HFF-Myc (cell line): ENCODE results near the gene KNSTRN.

Experiments
- DNase-seq: peaks from one replicate; pipeline ENCODE4 v3.0.0-alpha.2; 2011; ENCODE audit warnings: low read depth; ENCODE audit errors: extremely low read depth
- H3K4me3 ChIP-seq: replicated peaks from 2 replicates; pipeline ENCODE4 v1.5.1; 2011; ENCODE audit warnings: low read depth, mild to moderate bottlenecking, control low read depth, low read length
- TF ChIP-seq, protein P1 (sequence below): IDR thresholded peaks from 2 replicates; pipeline ENCODE4 v1.5.1; 2012; ENCODE audit warnings: mild to moderate bottlenecking, low read depth, low read length, control low read depth; ENCODE audit errors: missing control alignments

KNSTRN gene

GRCh38 chr15:40354408-40355171 is 27.9 kb upstream of the KNSTRN start:
- TF ChIP-seq, protein P1, sequence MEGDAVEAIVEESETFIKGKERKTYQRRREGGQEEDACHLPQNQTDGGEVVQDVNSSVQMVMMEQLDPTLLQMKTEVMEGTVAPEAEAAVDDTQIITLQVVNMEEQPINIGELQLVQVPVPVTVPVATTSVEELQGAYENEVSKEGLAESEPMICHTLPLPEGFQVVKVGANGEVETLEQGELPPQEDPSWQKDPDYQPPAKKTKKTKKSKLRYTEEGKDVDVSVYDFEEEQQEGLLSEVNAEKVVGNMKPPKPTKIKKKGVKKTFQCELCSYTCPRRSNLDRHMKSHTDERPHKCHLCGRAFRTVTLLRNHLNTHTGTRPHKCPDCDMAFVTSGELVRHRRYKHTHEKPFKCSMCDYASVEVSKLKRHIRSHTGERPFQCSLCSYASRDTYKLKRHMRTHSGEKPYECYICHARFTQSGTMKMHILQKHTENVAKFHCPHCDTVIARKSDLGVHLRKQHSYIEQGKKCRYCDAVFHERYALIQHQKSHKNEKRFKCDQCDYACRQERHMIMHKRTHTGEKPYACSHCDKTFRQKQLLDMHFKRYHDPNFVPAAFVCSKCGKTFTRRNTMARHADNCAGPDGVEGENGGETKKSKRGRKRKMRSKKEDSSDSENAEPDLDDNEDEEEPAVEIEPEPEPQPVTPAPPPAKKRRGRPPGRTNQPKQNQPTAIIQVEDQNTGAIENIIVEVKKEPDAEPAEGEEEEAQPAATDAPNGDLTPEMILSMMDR = peak; percentile 62
- H3K4me3 ChIP-seq = no peak overlapping the region
- DNase-seq = no peak

- no peak for DNase-seq
- TF ChIP-seq, protein P1 = no peak
- H3K4me3 ChIP-seq = no peak overlapping the region
Measured at GRCh38 chr15:40355976-40356585, 26.4 kb upstream of the KNSTRN start.

DNA sequence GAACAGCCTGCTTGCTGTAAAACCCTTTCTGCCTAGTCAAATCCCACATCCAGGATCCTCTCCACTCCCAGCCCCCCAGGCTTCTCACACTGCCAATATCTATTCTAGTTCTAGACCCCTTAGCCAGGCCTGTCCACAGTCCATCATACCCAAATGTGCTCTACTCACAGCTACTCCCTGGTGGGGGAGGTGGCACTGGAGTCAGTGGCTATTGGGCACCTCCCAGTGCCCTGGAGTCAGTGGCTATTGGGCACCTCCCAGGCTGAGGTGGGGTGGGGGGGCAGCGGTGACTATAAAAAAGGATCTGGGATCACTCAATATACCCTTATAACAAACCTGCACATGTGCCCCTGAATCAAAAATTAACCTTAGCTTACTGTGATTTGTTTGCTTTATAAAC is 25.3 kb upstream of the KNSTRN start:
- TF ChIP-seq, protein P1 = no peak
- no peak overlapping the region for H3K4me3 ChIP-seq
- DNase-seq = no peak

DNA sequence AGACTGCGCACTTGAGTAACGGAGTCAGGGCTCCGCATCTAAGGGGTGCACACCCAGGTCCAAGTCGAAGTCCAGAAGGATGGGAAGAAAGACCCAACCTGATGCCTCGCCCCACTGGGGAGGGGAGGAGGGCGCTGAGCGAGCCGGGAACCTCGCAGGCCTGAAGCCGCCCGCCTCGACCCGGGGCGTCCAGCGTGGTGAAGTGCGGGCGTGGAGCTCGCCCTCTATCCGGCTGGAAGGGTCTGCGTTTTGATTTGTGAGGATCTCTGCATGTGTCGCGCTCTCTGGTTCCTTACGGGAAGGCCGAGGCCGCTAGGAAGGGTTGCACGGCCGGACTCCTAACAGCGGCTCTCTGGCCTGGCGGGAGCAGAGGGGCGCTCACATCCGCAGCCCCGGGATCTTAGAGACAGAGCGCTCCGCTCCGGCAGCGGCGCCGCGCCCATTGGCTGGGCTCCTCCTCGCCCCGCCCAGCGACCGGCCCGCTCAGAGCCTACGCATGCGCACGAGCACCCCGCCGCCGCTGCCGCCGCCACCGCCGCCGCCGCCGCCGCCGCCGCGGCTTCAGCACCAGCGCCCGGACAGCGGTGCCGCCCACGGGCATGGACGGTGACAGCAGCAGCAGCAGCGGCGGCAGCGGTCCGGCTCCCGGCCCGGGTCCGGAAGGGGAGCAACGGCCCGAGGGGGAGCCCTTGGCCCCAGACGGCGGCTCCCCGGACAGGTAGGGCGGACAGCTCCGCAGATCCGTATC is 24.6 kb upstream of the KNSTRN start, which contains the start of gene DISP2:
DISP2 (plus strand) TSS at position 497 of the 748 bp plus-strand sequence; CDS start at position 600, 103 bp downstream.
- TF ChIP-seq, protein P1 = no peak
- DNase-seq = no peak
- H3K4me3 ChIP-seq = peak within 1 kb of the TSS; percentile 38

DNA sequence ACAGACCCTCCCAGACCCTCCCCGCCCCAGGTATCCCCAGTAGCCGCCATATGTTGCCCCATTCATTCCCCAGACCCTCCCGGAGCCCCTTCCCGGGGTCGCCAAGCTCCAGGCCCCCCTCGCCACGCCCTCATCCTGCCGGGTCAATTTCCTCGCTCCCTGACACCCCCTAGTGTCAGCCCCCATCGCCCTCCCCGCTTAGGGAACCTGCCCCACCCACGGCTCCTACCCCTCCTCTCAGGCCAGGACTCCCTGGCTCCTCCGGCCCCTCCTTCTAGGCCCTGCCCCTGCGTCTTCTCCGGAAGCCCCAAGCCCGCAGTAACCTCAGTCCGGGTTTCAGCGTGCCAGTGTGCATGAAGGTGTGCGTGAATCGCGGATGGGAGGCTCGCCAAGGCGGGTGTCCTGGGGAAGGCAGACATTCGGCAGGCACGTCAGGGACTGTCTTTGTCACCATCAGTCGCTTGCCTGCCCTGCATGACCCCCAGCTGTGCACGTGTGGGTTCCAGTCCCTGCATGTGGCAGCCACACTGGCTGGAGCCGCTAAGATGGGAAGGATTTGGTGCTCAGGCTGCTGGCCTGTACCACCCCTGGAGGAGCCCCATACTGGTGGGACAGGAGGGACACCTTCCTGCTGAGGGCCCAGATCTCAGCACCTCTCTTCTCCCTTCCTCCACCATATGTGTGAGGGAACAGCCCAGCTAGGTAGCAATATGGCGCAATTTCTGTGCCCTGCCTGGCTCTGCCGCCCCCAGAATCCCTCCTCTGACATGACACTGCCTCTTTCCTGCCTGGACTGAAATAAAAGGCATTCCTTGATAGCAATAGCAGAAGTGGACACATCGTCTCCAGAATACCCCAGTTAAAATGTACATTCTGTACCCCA is 23.8 kb upstream of the KNSTRN start:
- peak overlapping the region; percentile 38 for H3K4me3 ChIP-seq
- no peak for DNase-seq
- TF ChIP-seq, protein P1 = no peak

GRCh38 chr15:40360015-40360414 is 22.5 kb upstream of the KNSTRN start:
- no peak overlapping the region for H3K4me3 ChIP-seq
- TF ChIP-seq, protein P1 = no peak
- DNase-seq = no peak
